NAMALWA (cell line): ENCODE measurements around the gene PDE6G.
"Not testable (repeated sequence)": the region's sequence is repeated elsewhere in the genome, so short reads cannot be mapped to it uniquely, and the experiment has no call there.

Source experiments
- DNase-seq: peaks from one replicate; pipeline ENCODE4 v3.0.0-alpha.2; 2015; ENCODE audit warnings: low spot score

Gene PDE6G

DNA sequence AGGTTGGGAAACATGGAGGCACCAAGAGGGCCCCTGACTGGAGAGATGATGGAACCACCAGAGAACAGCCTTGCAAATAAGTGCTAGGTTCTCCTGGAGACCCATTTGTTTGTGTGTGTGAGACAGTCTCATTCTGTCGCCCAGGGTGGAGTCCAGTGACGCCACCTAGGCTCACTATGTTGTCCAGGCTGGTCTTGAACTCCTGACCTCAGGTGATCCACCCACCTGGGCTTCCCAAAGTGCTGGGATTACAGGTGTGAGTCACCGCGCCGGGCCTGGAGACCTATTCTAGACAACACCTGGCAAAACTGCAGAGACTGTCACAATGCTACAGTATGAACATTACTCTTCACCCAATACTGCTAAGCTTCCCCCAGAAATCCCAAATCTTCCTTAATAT, 20.9 kb downstream of the PDE6G start:
- no peak for DNase-seq

- no peak for DNase-seq
These were observed 24.9 kb downstream of the PDE6G start for GRCh38 chr17:81631482-81631881.

DNA sequence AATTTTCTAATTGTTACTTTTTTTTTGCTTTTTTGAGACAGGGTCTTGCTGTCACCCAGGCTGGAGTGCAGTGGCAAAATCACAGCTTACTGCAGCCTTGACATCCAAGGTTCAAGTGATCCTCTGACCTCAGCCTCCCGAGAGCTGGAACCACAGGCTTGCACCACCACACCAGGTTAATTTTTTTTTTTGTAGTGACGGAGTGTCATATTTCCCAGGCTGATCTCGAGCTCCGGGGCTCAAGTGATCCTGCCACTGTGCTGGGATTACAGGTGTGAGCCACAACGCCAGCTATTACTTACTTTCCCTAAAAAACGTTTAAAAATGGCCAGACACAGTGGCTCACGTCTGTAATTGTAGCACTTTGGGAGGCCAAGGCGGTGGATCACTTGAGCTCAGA, 26.1 kb downstream of the PDE6G start:
- no peak for DNase-seq

GRCh38 chr17:81621494-81622130, 34.7 kb downstream of the PDE6G start:
- DNase-seq, result no peak

GRCh38 chr17:81618307-81618706, 38.0 kb downstream of the PDE6G start:
- not testable (repeated sequence) for DNase-seq

- DNase-seq, result no peak
These were observed 39.5 kb downstream of the PDE6G start for GRCh38 chr17:81616877-81617276.

GRCh38 chr17:81615401-81615930, 40.9 kb downstream of the PDE6G start:
- no peak for DNase-seq

GRCh38 chr17:81612172-81612970, 44.0 kb downstream of the PDE6G start:
- DNase-seq, result no peak

- no peak for DNase-seq
These were observed 46.6 kb downstream of the PDE6G start for GRCh38 chr17:81609541-81610311.

- DNase-seq, result no peak
These were observed 47.7 kb downstream of the PDE6G start for GRCh38 chr17:81608605-81609004.

DNA sequence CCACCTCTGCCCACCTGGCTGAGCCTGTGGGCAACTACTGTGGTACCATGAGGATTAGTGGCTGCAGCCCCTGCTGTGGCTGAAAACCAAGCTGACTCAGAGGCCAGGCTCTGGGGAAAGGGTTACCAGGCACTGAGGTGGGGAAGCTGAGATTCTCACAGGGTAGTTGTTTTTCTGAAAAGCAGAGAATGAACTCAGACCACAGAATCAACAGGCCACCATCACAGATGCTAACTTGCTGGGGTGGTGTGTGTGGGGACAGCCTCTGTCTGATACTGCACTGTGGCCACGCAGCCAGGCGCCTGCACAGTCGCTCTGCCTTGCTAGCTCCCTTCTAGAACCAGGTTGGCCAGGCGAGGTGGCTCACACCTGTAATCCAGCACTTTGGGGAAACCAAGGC, 48.3 kb downstream of the PDE6G start:
- DNase-seq, result no peak

DNA sequence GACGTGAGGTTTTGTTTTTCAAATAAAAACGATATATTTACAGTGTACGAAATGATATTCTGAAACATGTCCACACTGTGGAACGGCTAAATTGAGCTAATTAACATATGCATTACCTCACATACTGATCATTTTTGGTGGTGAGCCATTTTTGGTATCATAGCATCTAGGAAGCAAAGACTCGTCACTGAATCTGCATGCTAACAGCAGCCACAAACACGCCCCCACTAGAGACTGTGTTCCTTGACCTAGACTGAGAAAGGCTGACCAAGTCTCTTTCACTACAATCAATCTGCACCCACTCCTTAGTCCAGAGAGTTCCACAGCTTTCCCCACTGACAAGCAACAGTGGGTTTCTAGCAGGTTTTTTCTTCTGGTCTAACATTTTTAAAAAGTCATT, 48.9 kb downstream of the PDE6G start:
- DNase-seq, result no peak

GRCh38 chr17:81603846-81604610, 52.3 kb downstream of the PDE6G start:
- no peak for DNase-seq

DNA sequence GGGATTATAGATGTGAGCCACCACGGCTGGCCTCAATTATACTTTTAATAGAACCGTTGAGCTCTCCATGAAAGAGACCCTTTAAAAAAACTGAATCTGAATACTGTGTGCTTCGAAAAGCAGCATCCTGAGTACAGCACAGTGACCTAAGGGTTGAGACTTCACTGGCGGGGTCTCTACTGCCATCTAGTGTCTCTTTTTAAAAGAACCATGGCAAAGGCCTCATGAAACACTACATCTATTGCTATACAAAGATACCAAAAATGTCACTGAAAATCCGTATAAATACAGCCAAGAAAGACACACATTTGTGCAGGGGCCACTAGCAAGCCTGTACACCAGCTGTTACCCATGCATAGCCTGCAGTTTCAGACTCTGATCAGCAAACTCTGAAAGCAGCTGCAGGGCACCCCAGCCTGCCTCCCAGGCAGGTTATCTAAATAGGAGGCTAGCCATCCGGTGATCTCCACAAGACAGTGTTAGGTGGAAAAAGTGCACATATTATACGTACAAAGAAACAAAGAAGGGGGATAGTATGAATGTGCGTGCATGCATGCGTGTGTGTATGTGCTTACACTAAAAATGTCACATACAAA, 54.7 kb downstream of the PDE6G start:
- peak; percentile 87 for DNase-seq
